GM19438 (cell line): ENCODE results near the gene TPX2.
"Not testable (repeated sequence)": the region's sequence is repeated elsewhere in the genome, so short reads cannot be mapped to it uniquely, and the experiment has no call there.

Source experiments
- ATAC-seq: cut with Tn5 transposase; IDR thresholded peaks from one replicate; pipeline ENCODE4 v1.9.1; 2021; ENCODE audit warnings: low read depth; ENCODE audit not compliant: unreplicated experiment

Gene TPX2

GRCh38 chr20:31719644-31720485 is 19.2 kb upstream of the TPX2 start:
- no peak for ATAC-seq

GRCh38 chr20:31720486-31721407 is 18.3 kb upstream of the TPX2 start:
- no peak for ATAC-seq

GRCh38 chr20:31721408-31722256 is 17.5 kb upstream of the TPX2 start:
- ATAC-seq, result no peak

GRCh38 chr20:31722257-31723068 is 16.6 kb upstream of the TPX2 start, which contains the start of gene BCL2L1:
TSS of gene BCL2L1 (minus strand) at chr20:31722868. CDS start at chr20:31722218, 650 bp downstream.
- ATAC-seq, result no peak

- peak; percentile 19 for ATAC-seq
Measured at GRCh38 chr20:31723069-31723318, 16.1 kb upstream of the TPX2 start.

- ATAC-seq, result peak; percentile 79
Measured at GRCh38 chr20:31723319-31724078, 15.6 kb upstream of the TPX2 start.

GRCh38 chr20:31731321-31731717 is 7.8 kb upstream of the TPX2 start:
- ATAC-seq, result no peak

GRCh38 chr20:31739550-31739977 is 474 bp downstream of the TPX2 start:
- ATAC-seq, result no peak

- no peak for ATAC-seq
Measured at GRCh38 chr20:31740208-31740607, 1.1 kb downstream of the TPX2 start.

GRCh38 chr20:31740656-31741323 is 1.7 kb downstream of the TPX2 start:
- no peak for ATAC-seq

- no peak for ATAC-seq
Measured at GRCh38 chr20:31746068-31746878, 7.2 kb downstream of the TPX2 start.

- ATAC-seq, result not testable (repeated sequence)
Measured at GRCh38 chr20:31747028-31747427, 7.9 kb downstream of the TPX2 start.

GRCh38 chr20:31747640-31748039 is 8.6 kb downstream of the TPX2 start:
- ATAC-seq, result no peak

GRCh38 chr20:31749223-31749622 is 10.1 kb downstream of the TPX2 start:
- ATAC-seq, result no peak

GRCh38 chr20:31751126-31751525 is 12.0 kb downstream of the TPX2 start:
- ATAC-seq, result no peak

- no peak for ATAC-seq
Measured at GRCh38 chr20:31757254-31757653, 18.2 kb downstream of the TPX2 start.

- no peak for ATAC-seq
Measured at GRCh38 chr20:31758521-31758920, 19.4 kb downstream of the TPX2 start.

GRCh38 chr20:31758991-31759390 is 19.9 kb downstream of the TPX2 start:
- ATAC-seq, result no peak
